PC-9 (cell line): ENCODE data around the gene VWA3B. TPM values are rescaled to one million over a fixed set of nuclear protein-coding genes. Genes with fewer than 3 reads are reported as not detected.

ENCODE experiments used
- BruUV-seq: library from RNA; stranded (reverse); fragments of 400-500 nt; replicated peaks from 2 replicates; lab custom pipeline; 2021; lab: Mats Ljungman, UMichigan
- CTCF ChIA-PET: fragments of 300-600 bp; sonication (Branson Sonifier 250); formaldehyde crosslinking; loops from one replicate; lab custom pipeline; 2022; ENCODE audit warnings: antibody characterized with exemption; lab: Charles Lee
- POLR2A ChIA-PET: fragments of 300-600 bp; sonication (Branson Sonifier 250); formaldehyde crosslinking; loops from one replicate; lab custom pipeline; 2022; ENCODE audit warnings: antibody characterized with exemption; ENCODE audit not compliant: unreplicated experiment; lab: Charles Lee
- DNase-seq, 2 experiments: peaks; one replicate each; pipeline versions ENCODE4 v3.0.0 to v3.0.0-alpha.2; 2015 to 2022; ENCODE audit warnings: mixed read lengths in 1 of 2
- H2AFZ ChIP-seq: fragments of 200-600 bp; sonication (generic); 2 replicates; pipeline ENCODE4 v1.8.1; 2017; ENCODE audit warnings: antibody characterized with exemption
- H3F3A ChIP-seq: fragments of 200-600 bp; sonication (generic); 2 replicates; pipeline ENCODE4 v1.8.1; 2017; ENCODE audit warnings: antibody characterized with exemption, mild to moderate bottlenecking, low read depth; ENCODE audit not compliant: insufficient read depth
- H3K27ac ChIP-seq: fragments of 200-600 bp; sonication (generic); 2 replicates; pipeline ENCODE4 v1.6.1; 2016; ENCODE audit warnings: mixed run types
- H3K27me3 ChIP-seq: fragments of 200-600 bp; sonication (generic); 2 replicates; pipeline ENCODE4 v1.6.1; 2016; ENCODE audit warnings: low read depth, mixed run types; ENCODE audit not compliant: insufficient read depth
- H3K36me3 ChIP-seq: fragments of 200-600 bp; sonication (generic); 2 replicates; pipeline ENCODE4 v1.6.1; 2016; ENCODE audit warnings: low read depth, mixed run types
- H3K4me1 ChIP-seq: fragments of 200-600 bp; sonication (generic); replicated peaks from 2 replicates; pipeline ENCODE4 v1.6.1; 2016; ENCODE audit warnings: mixed run types; ENCODE audit not compliant: insufficient read depth
- H3K4me2 ChIP-seq: fragments of 200-600 bp; sonication (generic); 2 replicates; pipeline ENCODE4 v1.6.1; 2017; ENCODE audit warnings: mixed run types
- H3K4me3 ChIP-seq: fragments of 200-600 bp; sonication (generic); 2 replicates; pipeline ENCODE4 v1.6.1; 2016; ENCODE audit warnings: mixed run types
- H3K79me2 ChIP-seq: fragments of 200-600 bp; sonication (generic); 2 replicates; pipeline ENCODE4 v1.6.1; 2017; ENCODE audit warnings: low read depth, mixed run types
- H3K9me2 ChIP-seq: fragments of 200-600 bp; sonication (generic); 2 replicates; pipeline ENCODE4 v1.8.1; 2017; ENCODE audit warnings: mild to moderate bottlenecking; ENCODE audit not compliant: insufficient read depth
- H3K9me3 ChIP-seq: fragments of 200-600 bp; sonication (generic); 2 replicates; pipeline ENCODE4 v1.8.1; 2016; ENCODE audit warnings: low read depth; ENCODE audit not compliant: insufficient read depth
- H4K20me1 ChIP-seq: fragments of 200-600 bp; sonication (generic); 2 replicates; pipeline ENCODE4 v1.8.1; 2017; ENCODE audit not compliant: insufficient read depth
- CTCF ChIP-seq: fragments of 200-600 bp; sonication (generic); conservative IDR thresholded peaks from 2 replicates; pipeline ENCODE4 v1.6.1; 2017; ENCODE audit warnings: mixed run types, antibody characterized with exemption, mild to moderate bottlenecking, moderate library complexity
- EZH2 ChIP-seq: fragments of 200-600 bp; sonication (generic); IDR thresholded peaks from 2 replicates; pipeline ENCODE4 v1.8.0; 2017; ENCODE audit warnings: antibody characterized with exemption, low read depth
- intact Hi-C: fragments of 100-400 bp; cut with micrococcal nuclease; formaldehyde crosslinking; loops from one replicate; pipeline ENCODE4 v1.10.0; 2022; ENCODE audit not compliant: unreplicated experiment
- total RNA-seq: library from RNA; stranded (reverse); gene quantifications from 2 replicates; pipeline ENCODE4 v1.2.3, GENCODE V29; 2021

Gene VWA3B
- total RNA-seq, 1 experiment from 2014 or later = not detected

GRCh38 chr2:98161186-98161585 lies 74.2 kb downstream of the VWA3B start:
- Histone ChIP-seq H2AFZ (no peak overlapping the region), H3K27ac (no peak overlapping the region), H3K9me3 (no peaks in the 10 kb centered on the region), H3K36me3 (no peaks in the 10 kb centered on the region), H3K9me2 (no peaks in the 10 kb centered on the region), H4K20me1 (no peaks in the 10 kb centered on the region), H3K79me2 (no peaks in the 10 kb centered on the region), H3K4me3 (no peak overlapping the region), H3K4me1 (no peaks in the 10 kb centered on the region), H3K4me2 (no peak overlapping the region), H3F3A (no peaks in the 10 kb centered on the region), H3K27me3 (no peaks in the 10 kb centered on the region)
- TF ChIP-seq CTCF (no peak), EZH2 (no peak)
- BruUV-seq = no TSS peak
- intact Hi-C loops = no loop called here
- POLR2A ChIA-PET = no interaction called here
- CTCF ChIA-PET = no interaction called here
- DNase-seq = no peak

- H3F3A ChIP-seq = no peaks in the 10 kb centered on the region
- no peaks in the 10 kb centered on the region for H3K79me2 ChIP-seq
- no peaks in the 10 kb centered on the region for H4K20me1 ChIP-seq
- no peak overlapping the region for H3K4me3 ChIP-seq
- no peaks in the 10 kb centered on the region for H3K4me1 ChIP-seq
- H3K27me3 ChIP-seq = no peaks in the 10 kb centered on the region
- POLR2A ChIA-PET = no interaction called here
- peaks cover 2% of the 10 kb centered on the region; the same call in 1 of the 2 replicates for H3K9me3 ChIP-seq
- intact Hi-C loops = no loop called here
- DNase-seq = no peak
- H2AFZ ChIP-seq = no peak overlapping the region
- no TSS peak for BruUV-seq
- no peaks in the 10 kb centered on the region for H3K36me3 ChIP-seq
- H3K4me2 ChIP-seq = no peak overlapping the region
- CTCF ChIA-PET = no interaction called here
- no peaks in the 10 kb centered on the region for H3K9me2 ChIP-seq
- TF ChIP-seq CTCF = no peak
- no peak for TF ChIP-seq EZH2
- H3K27ac ChIP-seq = no peak overlapping the region
These were observed 77.3 kb downstream of the VWA3B start for GRCh38 chr2:98164256-98164655.

- 0 out of 2 replicates have a peak, but pooled peaks cover under 1% of the 10 kb centered on the region for H3K27me3 ChIP-seq
- BruUV-seq = no TSS peak
- no peak overlapping the region for H2AFZ ChIP-seq
- H3K79me2 ChIP-seq = no peaks in the 10 kb centered on the region
- no peaks in the 10 kb centered on the region for H3K4me1 ChIP-seq
- H3K9me2 ChIP-seq = no peaks in the 10 kb centered on the region
- ChIA-PET POLR2A (no interaction called here), CTCF (no interaction called here)
- H3K36me3 ChIP-seq = no peaks in the 10 kb centered on the region
- H4K20me1 ChIP-seq = no peaks in the 10 kb centered on the region
- no peaks in the 10 kb centered on the region for H3F3A ChIP-seq
- no peak overlapping the region for H3K4me3 ChIP-seq
- intact Hi-C loops = no loop called here
- no peak for DNase-seq
- H3K9me3 ChIP-seq = peaks cover 3% of the 10 kb centered on the region; the same call in 1 of the 2 replicates
- H3K27ac ChIP-seq = no peak overlapping the region
- TF ChIP-seq CTCF (no peak), EZH2 (no peak)
- H3K4me2 ChIP-seq = no peak overlapping the region
These were observed 78.6 kb downstream of the VWA3B start for GRCh38 chr2:98165516-98166071.
